ENCODE results near the gene INHBB. TPM values are rescaled to one million over a fixed set of nuclear protein-coding genes. Genes with fewer than 3 reads are reported as not detected.

Gene INHBB
- total RNA-seq, 1 experiment from 2014 or later: 223 TPM

DNA sequence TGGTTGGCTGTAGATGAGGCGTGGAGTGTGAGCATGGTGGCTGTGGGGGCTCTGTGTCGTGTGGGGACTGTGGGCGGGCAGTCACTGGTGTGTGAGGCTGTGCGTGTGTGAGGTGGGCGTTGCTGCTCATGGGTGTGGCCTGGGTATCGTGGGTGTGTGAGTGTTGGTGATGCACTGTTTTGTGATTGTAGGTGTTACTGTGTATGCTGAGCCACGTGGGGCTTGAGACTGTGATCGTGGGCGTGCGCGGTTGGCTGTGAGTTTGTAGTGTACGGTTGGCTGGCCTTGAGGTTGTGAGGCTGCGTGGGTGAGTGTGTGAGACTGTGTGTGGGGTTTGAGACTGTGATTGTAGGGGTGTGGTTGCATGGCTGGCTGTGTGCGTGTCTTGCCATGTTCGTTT is 8.5 kb downstream of the INHBB start:
- H3K9me2 ChIP-seq (replicated peaks; ENCODE audit: low read length): no peaks in the 10 kb centered on the region
- H3K79me2 ChIP-seq (ENCODE audit: low read length): peaks cover 40% of the 10 kb centered on the region
- H4K20me1 ChIP-seq (ENCODE audit: low read length): peaks cover 24% of the 10 kb centered on the region
- H3K4me1 ChIP-seq (ENCODE audit: insufficient read depth, low read length): peaks cover 49% of the 10 kb centered on the region
- H3K9me3 ChIP-seq (ENCODE audit: low read length): no peaks in the 10 kb centered on the region
- no peak overlapping the region for H3K4me2 ChIP-seq (ENCODE audit: low read length)
- H3F3A ChIP-seq (ENCODE audit: low read length, unreplicated experiment): peaks cover 8% of the 10 kb centered on the region
- no TSS peak for BruUV-seq (replicated peaks)
- peaks cover 24% of the 10 kb centered on the region for H3K36me3 ChIP-seq (ENCODE audit: low read depth, low read length)
- TF ChIP-seq, protein P1, sequence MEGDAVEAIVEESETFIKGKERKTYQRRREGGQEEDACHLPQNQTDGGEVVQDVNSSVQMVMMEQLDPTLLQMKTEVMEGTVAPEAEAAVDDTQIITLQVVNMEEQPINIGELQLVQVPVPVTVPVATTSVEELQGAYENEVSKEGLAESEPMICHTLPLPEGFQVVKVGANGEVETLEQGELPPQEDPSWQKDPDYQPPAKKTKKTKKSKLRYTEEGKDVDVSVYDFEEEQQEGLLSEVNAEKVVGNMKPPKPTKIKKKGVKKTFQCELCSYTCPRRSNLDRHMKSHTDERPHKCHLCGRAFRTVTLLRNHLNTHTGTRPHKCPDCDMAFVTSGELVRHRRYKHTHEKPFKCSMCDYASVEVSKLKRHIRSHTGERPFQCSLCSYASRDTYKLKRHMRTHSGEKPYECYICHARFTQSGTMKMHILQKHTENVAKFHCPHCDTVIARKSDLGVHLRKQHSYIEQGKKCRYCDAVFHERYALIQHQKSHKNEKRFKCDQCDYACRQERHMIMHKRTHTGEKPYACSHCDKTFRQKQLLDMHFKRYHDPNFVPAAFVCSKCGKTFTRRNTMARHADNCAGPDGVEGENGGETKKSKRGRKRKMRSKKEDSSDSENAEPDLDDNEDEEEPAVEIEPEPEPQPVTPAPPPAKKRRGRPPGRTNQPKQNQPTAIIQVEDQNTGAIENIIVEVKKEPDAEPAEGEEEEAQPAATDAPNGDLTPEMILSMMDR (conservative IDR thresholded peaks at IDR 0.05; ENCODE audit: low read depth, low read length): no peak
- TF ChIP-seq EZH2 (IDR thresholded peaks at IDR 0.05; ENCODE audit: low read length, unreplicated experiment): no peak
- no peak for TF ChIP-seq EZH2phosphoT487 (IDR thresholded peaks at IDR 0.05; ENCODE audit: borderline replicate concordance, low read length)
- H2AFZ ChIP-seq (ENCODE audit: low read length): no peak overlapping the region
- H3K27ac ChIP-seq (ENCODE audit: low read length): no peak overlapping the region
- ChIA-PET POLR2A (ENCODE audit: unreplicated experiment) (no interaction called here), CTCF (interaction anchor here (1.0 kb wide), 1 partner anchor 43 kb away, joined by 3 read pairs; no protein-coding TSS in a partner anchor)
- no peak for DNase-seq
- no peak overlapping the region for H3K4me3 ChIP-seq (ENCODE audit: low read length)
- intact Hi-C loops (cut with micrococcal nuclease): no loop called here
- H3K27me3 ChIP-seq (ENCODE audit: low read length): no peaks in the 10 kb centered on the region
- H3K9ac ChIP-seq (ENCODE audit: low read length): no peak overlapping the region
- ATAC-seq: no peak

DNA sequence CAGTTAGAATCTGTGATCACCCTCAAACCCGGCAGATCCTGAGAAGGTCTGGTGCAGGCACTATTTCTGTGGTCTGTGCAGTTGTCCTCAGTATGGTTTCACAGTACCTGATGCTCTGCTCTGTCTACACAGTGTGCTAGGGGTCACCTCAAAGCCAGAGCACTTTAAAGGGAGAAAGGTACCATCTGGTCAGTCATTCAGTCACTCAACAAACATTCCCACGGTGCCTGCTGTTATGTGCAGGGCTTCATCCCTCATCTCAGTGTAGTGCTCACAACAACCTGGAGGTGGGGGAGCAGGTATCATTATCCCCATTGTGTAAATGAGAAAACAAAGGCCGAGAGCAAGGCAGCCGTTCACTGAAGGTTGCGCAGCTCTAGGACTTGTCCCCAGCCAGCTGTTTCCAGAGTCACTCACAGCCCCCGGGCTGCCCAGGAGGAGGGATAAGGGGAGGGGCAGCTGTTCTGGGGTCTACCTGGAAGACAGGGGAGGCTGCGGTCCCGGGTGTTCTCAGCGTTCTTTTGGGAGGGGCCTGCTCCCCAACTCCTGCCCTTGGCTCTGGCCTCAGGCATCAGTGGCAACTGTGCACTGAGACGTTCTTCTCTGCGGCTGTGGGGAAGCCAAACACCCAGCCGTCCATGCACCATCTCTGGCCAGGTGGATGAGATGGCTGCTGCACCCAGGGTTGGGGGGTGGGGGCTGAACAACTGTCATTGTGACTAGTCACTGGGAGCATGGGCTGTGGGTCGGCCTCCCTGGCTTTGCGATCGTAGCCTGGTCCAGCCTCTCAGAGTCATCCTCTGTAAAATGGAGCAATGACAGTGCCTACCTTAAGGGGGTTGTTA is 9.2 kb downstream of the INHBB start:
- no peaks in the 10 kb centered on the region for H3K9me2 ChIP-seq (replicated peaks; ENCODE audit: low read length)
- intact Hi-C loops (cut with micrococcal nuclease): no loop called here
- H3K9ac ChIP-seq (ENCODE audit: low read length): no peak overlapping the region
- no peak overlapping the region for H2AFZ ChIP-seq (ENCODE audit: low read length)
- peaks cover 17% of the 10 kb centered on the region for H4K20me1 ChIP-seq (ENCODE audit: low read length)
- H3K4me2 ChIP-seq (ENCODE audit: low read length): no peak overlapping the region
- peaks cover 8% of the 10 kb centered on the region for H3F3A ChIP-seq (ENCODE audit: low read length, unreplicated experiment)
- no peak for DNase-seq
- no peak overlapping the region for H3K4me3 ChIP-seq (ENCODE audit: low read length)
- no peaks in the 10 kb centered on the region for H3K9me3 ChIP-seq (ENCODE audit: low read length)
- ChIA-PET CTCF (no interaction called here), POLR2A (ENCODE audit: unreplicated experiment) (no interaction called here)
- H3K4me1 ChIP-seq (ENCODE audit: insufficient read depth, low read length): peaks cover 44% of the 10 kb centered on the region
- ATAC-seq: no peak
- peaks cover 33% of the 10 kb centered on the region for H3K79me2 ChIP-seq (ENCODE audit: low read length)
- no peaks in the 10 kb centered on the region for H3K27me3 ChIP-seq (ENCODE audit: low read length)
- no TSS peak for BruUV-seq (replicated peaks)
- H3K36me3 ChIP-seq (ENCODE audit: low read depth, low read length): peaks cover 18% of the 10 kb centered on the region
- no peak overlapping the region for H3K27ac ChIP-seq (ENCODE audit: low read length)
- TF ChIP-seq EZH2phosphoT487 (IDR thresholded peaks at IDR 0.05; ENCODE audit: borderline replicate concordance, low read length) (no peak), EZH2 (IDR thresholded peaks at IDR 0.05; ENCODE audit: low read length, unreplicated experiment) (no peak)
- TF ChIP-seq, protein P1 (conservative IDR thresholded peaks at IDR 0.05; ENCODE audit: low read depth, low read length): no peak

DNA sequence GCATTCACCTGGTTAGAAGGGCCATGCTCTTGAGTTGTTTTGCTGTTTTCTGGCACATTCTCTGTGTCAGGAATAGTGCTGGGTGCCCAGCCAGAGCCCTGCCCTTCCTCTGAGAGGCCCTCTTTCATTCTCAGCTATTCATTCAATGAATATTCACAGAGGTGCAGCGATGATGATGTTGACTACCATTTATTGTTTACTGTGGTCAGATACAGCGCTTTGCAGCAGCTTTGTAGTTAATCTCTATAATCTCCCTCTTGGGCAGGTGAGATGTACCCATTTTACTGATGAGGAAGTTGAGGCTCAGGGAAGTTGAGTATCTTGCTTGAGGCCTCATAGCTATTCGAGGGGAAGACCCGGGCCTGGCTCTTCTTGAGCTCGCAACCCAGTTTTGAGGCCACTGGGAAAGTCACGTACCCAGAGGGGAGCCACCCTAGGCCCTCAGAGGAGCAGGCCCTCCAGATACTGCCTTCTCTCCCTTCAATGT is 9.9 kb downstream of the INHBB start:
- intact Hi-C loops (cut with micrococcal nuclease): no loop called here
- no peak for ATAC-seq
- no peak for DNase-seq
- H3K4me3 ChIP-seq (ENCODE audit: low read length): no peak overlapping the region
- TF ChIP-seq, protein P1 (conservative IDR thresholded peaks at IDR 0.05; ENCODE audit: low read depth, low read length): no peak
- no peak for TF ChIP-seq EZH2phosphoT487 (IDR thresholded peaks at IDR 0.05; ENCODE audit: borderline replicate concordance, low read length)
- no peak for TF ChIP-seq EZH2 (IDR thresholded peaks at IDR 0.05; ENCODE audit: low read length, unreplicated experiment)
- no peak overlapping the region for H3K27ac ChIP-seq (ENCODE audit: low read length)
- POLR2A ChIA-PET (ENCODE audit: unreplicated experiment): no interaction called here
- peaks cover 44% of the 10 kb centered on the region for H3K4me1 ChIP-seq (ENCODE audit: insufficient read depth, low read length)
- BruUV-seq (replicated peaks): no TSS peak
- no peaks in the 10 kb centered on the region for H3K27me3 ChIP-seq (ENCODE audit: low read length)
- H3K4me2 ChIP-seq (ENCODE audit: low read length): no peak overlapping the region
- peaks cover 8% of the 10 kb centered on the region for H3F3A ChIP-seq (ENCODE audit: low read length, unreplicated experiment)
- H2AFZ ChIP-seq (ENCODE audit: low read length): no peak overlapping the region
- H3K79me2 ChIP-seq (ENCODE audit: low read length): peaks cover 26% of the 10 kb centered on the region
- peaks cover 12% of the 10 kb centered on the region for H4K20me1 ChIP-seq (ENCODE audit: low read length)
- H3K9ac ChIP-seq (ENCODE audit: low read length): no peak overlapping the region
- CTCF ChIA-PET: no interaction called here
- no peaks in the 10 kb centered on the region for H3K9me2 ChIP-seq (replicated peaks; ENCODE audit: low read length)
- peaks cover 13% of the 10 kb centered on the region for H3K36me3 ChIP-seq (ENCODE audit: low read depth, low read length)
- H3K9me3 ChIP-seq (ENCODE audit: low read length): no peaks in the 10 kb centered on the region
